Peyer's patch (tissue), 4 donors: ENCODE measurements around the gene NOL12. TPM values are rescaled to one million over a fixed set of nuclear protein-coding genes. Genes with fewer than 3 reads are reported as not detected.

Experiments used
- DNase-seq, 3 donors: peaks; one replicate each; pipeline ENCODE4 v3.0.0-alpha.2; 2017 to 2019
- H3K27ac ChIP-seq, 4 donors: fragments of 200-600 bp; sonication (generic); one replicate each; pipeline ENCODE4 v1.5.1; 2016 to 2019
- H3K27me3 ChIP-seq, 2 donors: fragments of 200-600 bp; sonication (generic); one replicate each; pipeline ENCODE4 v1.5.1; 2019
- H3K36me3 ChIP-seq, 3 donors: fragments of 200-600 bp; sonication (generic); one replicate each; pipeline ENCODE4 v1.5.1; 2016 to 2019
- H3K4me1 ChIP-seq, 4 donors: fragments of 200-600 bp; sonication (generic); one replicate each; pipeline ENCODE4 v1.5.1; 2016 to 2019
- H3K4me3 ChIP-seq, 4 donors: fragments of 200-600 bp; sonication (generic); 1 replicate in 3 of 4; 2 replicates in 1 of 4; pipeline ENCODE4 v1.5.1; 2016 to 2019; ENCODE audit warnings: mild to moderate bottlenecking in 1 of 4
- H3K9me3 ChIP-seq, 4 donors: fragments of 200-600 bp; sonication (generic); one replicate each; pipeline ENCODE4 v1.5.1; 2016 to 2019; ENCODE audit warnings: mild to moderate bottlenecking in 1 of 4
- CTCF ChIP-seq, 6 experiments: fragments of 450-650 bp in 4 of 6; fragments of 200-600 bp in 2 of 6; sonication (generic) in 1 of 6; IDR thresholded peaks; one replicate each; pipeline ENCODE4 v1.5.1; 2017 to 2019; ENCODE audit warnings: antibody characterized with exemption in 6 of 6, mild to moderate bottlenecking in 3 of 6, moderate library complexity in 1 of 6
- POLR2A ChIP-seq, 2 donors: fragments of 450-650 bp; IDR thresholded peaks; one replicate each; pipeline ENCODE4 v1.5.1; 2017; ENCODE audit warnings: antibody characterized with exemption in 2 of 2, mild to moderate bottlenecking in 2 of 2, moderate library complexity in 2 of 2
- total RNA-seq, 4 donors: library from RNA; depleted of rRNA; stranded (reverse); fragments of >200 nt; gene quantifications; one replicate each; pipeline ENCODE4 v1.1.0, GENCODE V29; 2016

NOL12 gene
- total RNA-seq, 4 donors from 2014 or later, result 37.5 to 144 (median 57.1) TPM

- peaks cover 3 to 64% (median 15%) of the 10 kb centered on the region in 4 donors for H3K4me1 ChIP-seq
- peak overlapping the region; percentile 50 to 68 (median 62) for H3K4me3 ChIP-seq
- H3K9me3 ChIP-seq, result no peaks in the 10 kb centered on the region
- TF ChIP-seq CTCF (IDR thresholded peaks at IDR 0.05) (no peak), POLR2A (IDR thresholded peaks at IDR 0.05) (no peak)
- H3K36me3 ChIP-seq, result no peaks in the 10 kb centered on the region
- peak in 1 of 3 donors; percentile 48 for DNase-seq
- H3K27me3 ChIP-seq, result no peaks in the 10 kb centered on the region
- H3K27ac ChIP-seq, result peak overlapping the region; percentile 90 to 98 (median 92)
Measured at GRCh38 chr22:37675930-37676735, 10.0 kb upstream of the NOL12 start.

- TF ChIP-seq POLR2A (IDR thresholded peaks at IDR 0.05) (peak in 1 of 2 donors; percentile 47), CTCF (IDR thresholded peaks at IDR 0.05) (no peak)
- Histone ChIP-seq H3K4me3 (peak overlapping the region; percentile 50 to 68 (median 62)), H3K36me3 (no peaks in the 10 kb centered on the region)
Measured at GRCh38 chr22:37676736-37677492, 9.2 kb upstream of the NOL12 start.

GRCh38 chr22:37677493-37677974 lies 8.6 kb upstream of the NOL12 start:
- no peak for TF ChIP-seq CTCF (IDR thresholded peaks at IDR 0.05)
- TF ChIP-seq POLR2A (IDR thresholded peaks at IDR 0.05), result no peak
- Histone ChIP-seq H3K4me3 (peak overlapping the region; percentile 50 to 68 (median 62)), H3K27ac (peak overlapping the region; percentile 90 to 98 (median 92)), H3K9me3 (no peaks in the 10 kb centered on the region), H3K27me3 (no peaks in the 10 kb centered on the region), H3K4me1 (peaks cover 3 to 66% (median 16%) of the 10 kb centered on the region in 4 donors), H3K36me3 (no peaks in the 10 kb centered on the region)
- DNase-seq, result no peak

More at GRCh38 chr22:37676736-37677492, 9.2 kb upstream of the NOL12 start:
- peak; percentile 87 to 98 (median 97) for DNase-seq
- Histone ChIP-seq H3K9me3 (no peaks in the 10 kb centered on the region), H3K4me1 (peaks cover 3 to 72% (median 19%) of the 10 kb centered on the region in 4 donors), H3K27ac (peak overlapping the region; percentile 90 to 98 (median 92)), H3K27me3 (no peaks in the 10 kb centered on the region)

GRCh38 chr22:37678372-37678771 lies 7.8 kb upstream of the NOL12 start:
- H3K9me3 ChIP-seq, result no peaks in the 10 kb centered on the region
- TF ChIP-seq POLR2A (IDR thresholded peaks at IDR 0.05), result no peak
- no peak for TF ChIP-seq CTCF (IDR thresholded peaks at IDR 0.05)
- H3K4me1 ChIP-seq, result peaks cover 3 to 61% (median 13%) of the 10 kb centered on the region in 4 donors
- H3K4me3 ChIP-seq, result no peak overlapping the region
- no peak for DNase-seq
- H3K27me3 ChIP-seq, result no peaks in the 10 kb centered on the region
- no peaks in the 10 kb centered on the region for H3K36me3 ChIP-seq
- peak overlapping the region in 2 of 4 donors; percentile 21 to 93 for H3K27ac ChIP-seq

GRCh38 chr22:37679670-37680069 lies 6.5 kb upstream of the NOL12 start:
- peaks cover 0 to 53% (median 10%) of the 10 kb centered on the region in 4 donors for H3K4me1 ChIP-seq
- no peak overlapping the region for H3K4me3 ChIP-seq
- no peaks in the 10 kb centered on the region for H3K9me3 ChIP-seq
- H3K27me3 ChIP-seq, result no peaks in the 10 kb centered on the region
- no peak for DNase-seq
- no peak for TF ChIP-seq POLR2A (IDR thresholded peaks at IDR 0.05)
- TF ChIP-seq CTCF (IDR thresholded peaks at IDR 0.05), result no peak
- H3K36me3 ChIP-seq, result no peaks in the 10 kb centered on the region
- H3K27ac ChIP-seq, result no peak overlapping the region
